Kidney (tissue), 14 donors: Measurements from ENCODE around the gene CSTPP1. TPM values are rescaled to one million over a fixed set of nuclear protein-coding genes. Genes with fewer than 3 reads are reported as not detected.

Experiments used
- DNase-seq, 5 donors: peaks; one replicate each; pipeline ENCODE4 v3.0.0-alpha.2; 2013 to 2020
- FAIRE-seq: peaks from 2 replicates; lab custom pipeline; 2012; peaks lifted over from hg19 to GRCh38; lab: Jason Lieb, UNC
- H3K27ac ChIP-seq, 2 donors: one replicate each; pipeline ENCODE4 v1.7.0; 2013; ENCODE audit warnings: low read depth in 2 of 2, low read length in 2 of 2, inconsistent platforms in 1 of 2
- H3K27me3 ChIP-seq: one replicate; pipeline ENCODE4 v1.7.1; 2013; ENCODE audit warnings: low read length, inconsistent platforms; ENCODE audit not compliant: control insufficient read depth, insufficient read depth
- H3K36me3 ChIP-seq, 3 donors: one replicate each; pipeline versions ENCODE4 v1.7.0 to v1.7.1; 2013; ENCODE audit warnings: low read length in 3 of 3, control low read depth in 1 of 3, inconsistent platforms in 1 of 3; ENCODE audit not compliant: insufficient read depth in 3 of 3, control insufficient read depth in 2 of 3
- H3K4me1 ChIP-seq, 3 donors: one replicate each; pipeline versions ENCODE4 v1.7.0 to v1.7.1; 2013; ENCODE audit warnings: low read length in 3 of 3, inconsistent platforms in 1 of 3, low read depth in 1 of 3; ENCODE audit not compliant: control insufficient read depth in 2 of 3, insufficient read depth in 2 of 3
- H3K4me3 ChIP-seq, 3 donors: one replicate each; pipeline versions ENCODE4 v1.7.0 to v1.8.1; 2013; ENCODE audit warnings: low read length in 3 of 3, control low read depth in 1 of 3, inconsistent platforms in 1 of 3
- H3K9ac ChIP-seq, 3 donors: one replicate each; pipeline versions ENCODE4 v1.7.0 to v1.7.1; 2013; ENCODE audit warnings: low read length in 3 of 3, control low read depth in 1 of 3, inconsistent platforms in 1 of 3
- H3K9me3 ChIP-seq, 3 donors: one replicate each; pipeline versions ENCODE4 v1.7.0 to v1.7.1; 2013; ENCODE audit warnings: low read length in 3 of 3, control low read depth in 1 of 3, inconsistent platforms in 1 of 3; ENCODE audit not compliant: control insufficient read depth in 2 of 3, insufficient read depth in 1 of 3
- CTCF ChIP-seq: IDR thresholded peaks from 3 replicates; pipeline ENCODE4 v1.5.1; 2012; ENCODE audit warnings: mild to moderate bottlenecking, moderate library complexity, borderline replicate concordance; ENCODE audit not compliant: insufficient read depth; ENCODE audit errors: extremely low read depth
- intact Hi-C: fragments of 100-400 bp; cut with DNase I; formaldehyde crosslinking; loops from one replicate; pipeline ENCODE4 v1.11.1; 2022
- polyA plus RNA-seq: library from polyadenylated mRNA; stranded (reverse); fragments of 350-450 nt; fragmentation: Illumina TruSeq; extraction: RNeasy Lipid Tissue Mini Kit (QIAGEN cat#74804); gene quantifications from one replicate; pipeline ENCODE4 v1.2.3, GENCODE V29; 2014; ENCODE audit warnings: low read depth, low replicate concordance; ENCODE audit not compliant: insufficient read depth
- total RNA-seq: library from RNA; stranded (reverse); fragmentation: NEBNext Ultra II Directional; extraction: Animal tissue kit (Norgen Biotek cat#: 25700); gene quantifications from one replicate; pipeline ENCODE4 v1.2.1, GENCODE V29; 2021
- donor health status: control.
- donor health status: control.
- donor health status: control.
- donor health status: control.
- donor health status: control.
- donor health status: DM: yes; HTN: yes; CAD: no.
- donor health status: Normal renal cell carcinoma (clear cell type).

The CSTPP1 gene
- total and polyA plus RNA-seq, 2 donors from 2014 or later: 37.4 to 50.3 TPM

GRCh38 chr11:47177229-47177845 lies 240.8 kb downstream of the CSTPP1 start:
- peak; percentile 55 for TF ChIP-seq CTCF
- FAIRE-seq (no peak), DNase-seq (peak in 4 of 5 donors; percentile 82 to 93 (median 92))
- H3K9ac ChIP-seq: peak overlapping the region; percentile 40 to 90 (median 67)
- H3K4me3 ChIP-seq: peak overlapping the region; percentile 45 to 92 (median 85)
- H3K27ac ChIP-seq: peak overlapping the region; percentile 98 to 99
- intact Hi-C loops: no loop called here
- peaks cover 2 to 26% (median 19%) of the 10 kb centered on the region in 3 donors for H3K36me3 ChIP-seq
- no peaks in the 10 kb centered on the region for H3K27me3 ChIP-seq
- H3K4me1 ChIP-seq: peaks cover 4 to 23% (median 16%) of the 10 kb centered on the region in 3 donors
- H3K9me3 ChIP-seq: no peaks in the 10 kb centered on the region

- Histone ChIP-seq H3K9me3 (no peaks in the 10 kb centered on the region), H3K4me3 (peak overlapping the region in 1 of 3 donors; percentile 92), H3K27me3 (no peaks in the 10 kb centered on the region), H3K27ac (peak overlapping the region; percentile 98 to 99), H3K4me1 (peaks cover 4 to 22% (median 16%) of the 10 kb centered on the region in 3 donors), H3K36me3 (peaks cover 2 to 21% (median 14%) of the 10 kb centered on the region in 3 donors), H3K9ac (peak overlapping the region in 2 of 3 donors; percentile 55 to 90)
- intact Hi-C loops: no loop called here
- no peak for TF ChIP-seq CTCF
- DNase-seq (peak in 2 of 5 donors; percentile 73 to 79), FAIRE-seq (no peak)
Observed at GRCh38 chr11:47177846-47178245, 241.3 kb downstream of the CSTPP1 start.

- Histone ChIP-seq H3K9me3 (no peaks in the 10 kb centered on the region), H3K27ac (no peak overlapping the region), H3K27me3 (no peaks in the 10 kb centered on the region), H3K4me3 (no peak overlapping the region), H3K4me1 (peaks cover 4 to 22% (median 16%) of the 10 kb centered on the region in 3 donors), H3K36me3 (peaks cover 2 to 16% (median 10%) of the 10 kb centered on the region in 3 donors), H3K9ac (peak overlapping the region in 1 of 3 donors; percentile 90)
- TF ChIP-seq CTCF: no peak
- DNase-seq (no peak), FAIRE-seq (no peak)
- intact Hi-C loops: no loop called here
Observed at GRCh38 chr11:47178316-47178715, 241.8 kb downstream of the CSTPP1 start.
